CD4-positive, alpha-beta T cell treated with Interleukin-17A for 4 hours (primary cell): Measurements from ENCODE around the gene CCDC120.

Source experiments
- DNase-seq: peaks from one replicate; pipeline ENCODE4 v3.0.0-alpha.2; 2020; ENCODE audit warnings: mixed read lengths

Gene CCDC120

DNA sequence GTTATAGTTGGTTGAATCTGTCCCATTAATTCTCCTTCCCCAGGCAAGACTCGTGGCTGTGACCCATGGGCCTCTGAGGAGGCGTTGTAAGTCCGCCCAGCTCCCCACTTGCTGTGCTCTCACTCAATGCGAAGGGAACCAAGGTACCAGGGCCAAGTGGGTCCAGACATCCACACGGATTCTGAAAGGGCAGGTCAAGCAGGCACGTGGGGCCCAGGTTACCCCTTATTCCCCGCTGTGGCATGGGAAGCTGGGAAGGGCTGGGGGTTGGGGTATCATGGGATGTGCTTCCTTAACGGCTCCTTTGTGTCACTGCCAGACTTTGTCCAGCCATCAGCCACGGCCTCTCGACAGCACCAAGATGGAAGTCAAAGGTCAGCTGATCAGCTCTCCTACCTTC is 3.1 kb downstream of the CCDC120 start:
- DNase-seq = no peak

DNA sequence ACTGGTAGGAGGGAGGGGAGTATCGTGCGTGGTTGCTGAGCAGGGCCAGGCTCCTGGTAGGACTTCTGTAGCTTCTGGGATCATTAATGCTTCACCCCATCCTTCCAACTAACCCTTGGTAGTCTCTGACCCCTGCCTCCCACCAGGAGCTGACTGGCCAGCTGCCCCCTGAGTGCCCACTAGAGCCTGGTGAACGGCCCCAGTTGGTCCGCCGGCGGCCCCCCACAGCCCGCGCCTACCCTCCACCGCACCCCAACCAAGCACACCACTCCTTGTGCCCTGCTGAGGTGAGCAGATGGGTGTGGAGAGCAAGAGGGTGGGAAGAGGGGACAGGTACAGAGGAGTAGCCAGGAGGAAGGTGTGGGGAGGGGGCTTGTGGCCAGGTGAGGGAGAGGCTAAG is 4.9 kb downstream of the CCDC120 start:
- DNase-seq = no peak

DNA sequence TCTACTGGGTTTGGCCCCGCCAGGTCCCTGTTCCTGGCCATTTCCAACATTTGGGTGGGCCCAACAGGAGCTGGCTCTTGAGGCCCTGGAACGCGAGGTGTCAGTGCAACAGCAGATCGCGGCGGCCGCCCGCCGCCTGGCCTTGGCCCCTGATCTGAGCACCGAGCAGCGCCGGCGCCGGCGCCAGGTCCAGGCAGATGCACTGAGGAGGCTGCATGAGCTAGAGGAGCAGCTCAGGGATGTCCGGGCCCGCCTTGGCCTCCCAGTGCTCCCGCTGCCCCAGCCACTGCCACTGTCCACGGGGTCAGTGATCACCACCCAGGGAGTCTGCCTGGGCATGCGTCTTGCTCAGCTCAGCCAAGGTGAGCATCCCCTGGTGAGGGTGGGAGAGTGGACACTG is 5.5 kb downstream of the CCDC120 start:
- no peak for DNase-seq

DNA sequence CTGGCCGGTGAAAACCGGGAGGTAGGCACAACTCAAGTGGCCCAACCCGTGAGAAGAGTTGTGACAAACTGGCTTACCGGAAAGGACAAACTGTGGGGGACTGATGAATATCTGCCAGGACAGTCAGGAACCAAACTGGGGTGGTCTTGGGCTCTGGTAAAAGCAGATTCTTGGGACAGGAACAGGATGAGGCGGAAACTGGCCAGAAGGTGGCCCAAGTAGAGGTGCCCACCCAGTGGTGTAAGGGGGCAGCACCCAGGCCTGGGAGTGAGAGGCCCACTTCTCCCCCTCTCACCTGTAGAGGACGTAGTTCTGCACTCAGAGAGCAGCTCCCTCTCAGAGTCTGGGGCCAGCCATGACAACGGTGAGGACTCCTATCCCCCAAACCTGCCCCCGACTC is 5.9 kb downstream of the CCDC120 start:
- DNase-seq = no peak

DNA sequence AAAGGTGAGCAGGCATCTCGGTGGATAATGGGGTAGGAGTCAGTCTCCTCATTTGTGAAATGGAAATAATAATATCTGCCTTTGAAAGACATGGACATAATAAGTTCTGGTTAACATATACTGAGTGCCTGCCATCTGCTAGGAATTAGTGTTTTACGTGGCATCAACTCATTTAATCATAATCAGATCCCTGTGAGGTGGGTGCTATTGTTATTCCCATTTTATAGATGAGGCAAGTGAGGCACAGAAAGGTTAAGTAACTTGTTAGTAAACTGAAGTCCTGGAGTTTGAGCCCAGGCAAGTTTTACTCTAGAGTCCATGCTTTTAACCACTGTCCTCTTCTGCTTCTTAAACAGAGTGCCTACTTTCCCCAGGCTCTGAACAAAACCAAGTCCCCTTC is 7.5 kb downstream of the CCDC120 start:
- no peak for DNase-seq

DNA sequence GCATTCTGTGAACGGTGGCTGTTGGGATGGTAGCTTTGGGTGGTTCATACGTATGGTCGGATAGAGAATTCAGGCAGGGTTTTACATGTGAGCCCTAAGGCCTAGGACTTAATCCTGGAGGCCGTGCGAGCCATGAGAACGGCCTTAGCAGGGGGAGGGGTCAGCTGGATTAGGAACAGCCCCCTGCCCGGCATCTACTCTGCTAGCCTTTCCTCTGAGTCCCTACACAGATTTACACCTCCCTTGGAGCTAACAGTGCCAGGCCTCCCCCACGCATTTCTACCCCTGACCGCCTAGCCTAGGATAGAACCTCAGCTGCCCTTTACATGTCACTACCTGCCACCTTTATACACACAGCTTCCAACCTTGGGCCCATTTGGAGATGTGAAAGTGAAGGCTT is 7.9 kb downstream of the CCDC120 start:
- DNase-seq = no peak

DNA sequence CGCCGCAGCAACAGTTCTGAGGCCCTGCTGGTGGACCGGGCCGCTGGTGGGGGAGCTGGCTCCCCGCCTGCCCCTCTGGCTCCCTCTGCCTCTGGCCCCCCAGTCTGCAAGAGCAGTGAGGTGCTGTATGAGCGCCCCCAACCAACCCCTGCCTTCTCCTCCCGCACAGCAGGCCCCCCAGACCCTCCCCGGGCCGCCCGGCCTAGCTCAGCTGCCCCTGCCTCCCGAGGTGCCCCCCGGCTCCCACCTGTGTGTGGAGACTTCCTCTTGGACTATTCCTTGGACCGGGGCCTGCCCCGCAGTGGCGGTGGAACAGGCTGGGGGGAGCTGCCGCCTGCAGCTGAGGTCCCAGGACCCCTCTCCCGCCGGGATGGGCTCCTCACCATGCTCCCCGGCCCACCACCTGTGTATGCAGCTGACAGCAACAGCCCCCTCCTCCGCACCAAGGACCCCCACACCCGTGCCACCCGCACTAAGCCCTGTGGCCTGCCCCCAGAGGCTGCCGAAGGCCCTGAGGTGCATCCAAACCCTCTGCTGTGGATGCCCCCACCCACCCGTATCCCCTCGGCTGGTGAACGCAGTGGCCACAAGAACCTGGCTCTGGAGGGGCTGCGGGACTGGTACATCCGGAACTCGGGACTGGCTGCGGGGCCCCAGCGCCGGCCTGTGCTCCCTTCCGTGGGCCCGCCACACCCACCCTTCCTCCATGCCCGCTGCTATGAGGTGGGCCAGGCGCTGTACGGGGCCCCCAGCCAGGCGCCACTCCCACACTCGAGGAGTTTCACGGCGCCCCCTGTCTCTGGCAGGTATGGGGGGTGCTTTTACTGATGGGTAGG is 8.7 kb downstream of the CCDC120 start:
- DNase-seq = no peak

DNA sequence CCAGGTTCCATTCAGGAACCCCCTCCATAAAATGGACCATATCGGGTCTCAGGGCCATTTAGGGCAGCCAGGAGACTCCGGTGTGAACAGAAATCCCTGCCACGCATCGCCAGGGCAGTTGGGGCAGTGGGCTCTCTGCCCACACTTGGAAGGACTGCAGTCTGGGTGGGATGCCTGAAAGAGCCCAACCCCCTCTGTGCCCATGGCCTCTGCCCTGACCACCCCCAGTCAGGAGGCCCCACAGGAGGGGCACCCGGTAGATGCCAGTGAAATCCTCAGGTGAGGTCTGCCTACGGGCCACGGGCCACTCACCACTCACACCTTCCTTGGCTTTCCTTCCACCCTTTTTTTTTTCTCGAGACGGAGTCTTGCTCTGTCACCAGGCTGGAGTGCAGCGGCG is 10.2 kb downstream of the CCDC120 start:
- no peak for DNase-seq

DNA sequence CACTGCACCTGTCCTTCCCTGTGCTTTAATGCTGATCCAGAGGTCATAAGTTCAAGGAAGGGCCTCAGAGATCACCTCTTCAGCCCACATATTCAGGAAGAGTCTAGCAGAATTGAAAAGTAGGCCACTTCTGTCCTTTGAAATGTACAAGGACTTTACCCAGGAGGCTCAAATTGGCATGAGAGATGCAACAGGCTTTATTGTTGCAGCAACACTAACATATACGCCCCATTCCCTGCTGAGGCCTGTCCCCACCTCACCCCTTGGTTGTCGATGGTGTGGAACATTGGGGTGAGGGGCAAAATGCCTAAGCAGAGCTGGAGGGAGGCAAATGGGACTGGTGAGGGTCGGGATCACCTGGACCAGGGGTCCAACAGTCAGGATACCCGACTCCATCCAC is 12.2 kb downstream of the CCDC120 start:
- DNase-seq = no peak

DNA sequence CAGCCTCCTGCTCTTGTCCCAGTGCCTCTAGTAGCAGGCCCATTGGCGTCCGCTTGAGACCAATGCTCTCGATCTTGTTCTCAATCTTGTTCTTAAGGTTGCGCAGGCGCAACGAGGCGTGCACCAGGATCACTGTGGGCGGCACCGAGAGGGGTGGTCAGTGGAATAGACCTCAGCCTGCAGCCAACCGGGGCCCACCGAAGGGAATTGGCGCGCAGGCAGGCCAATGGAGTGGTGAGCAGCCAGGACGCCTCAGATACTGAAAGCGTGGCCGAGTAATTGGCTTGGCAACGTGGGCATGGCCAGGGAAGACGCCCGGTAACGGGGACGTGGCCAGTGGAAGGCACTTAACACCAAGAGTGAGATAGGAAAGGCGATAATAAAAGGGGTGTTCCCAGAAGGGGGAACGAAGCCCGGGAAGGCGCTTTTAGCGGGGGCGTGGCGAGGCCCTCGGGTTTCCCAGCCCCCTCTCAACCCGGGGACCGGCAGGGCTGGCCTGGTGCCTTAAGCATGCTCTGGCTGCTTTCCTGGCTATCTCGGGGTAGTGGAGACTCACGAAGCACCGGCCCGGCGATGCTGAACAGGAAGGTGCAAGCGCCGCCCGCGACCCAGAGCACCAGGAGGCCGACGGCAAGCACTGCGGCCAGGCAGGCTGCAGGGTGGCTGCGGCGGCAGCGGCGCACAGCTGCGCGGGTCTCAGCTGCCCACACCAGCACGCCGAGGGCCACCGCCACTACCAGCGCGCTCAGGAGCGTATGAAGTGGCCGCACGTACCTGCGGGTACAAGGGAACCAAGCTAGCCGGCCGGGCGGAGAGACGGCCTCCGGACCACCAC is 13.3 kb downstream of the CCDC120 start:
- DNase-seq = no peak

DNA sequence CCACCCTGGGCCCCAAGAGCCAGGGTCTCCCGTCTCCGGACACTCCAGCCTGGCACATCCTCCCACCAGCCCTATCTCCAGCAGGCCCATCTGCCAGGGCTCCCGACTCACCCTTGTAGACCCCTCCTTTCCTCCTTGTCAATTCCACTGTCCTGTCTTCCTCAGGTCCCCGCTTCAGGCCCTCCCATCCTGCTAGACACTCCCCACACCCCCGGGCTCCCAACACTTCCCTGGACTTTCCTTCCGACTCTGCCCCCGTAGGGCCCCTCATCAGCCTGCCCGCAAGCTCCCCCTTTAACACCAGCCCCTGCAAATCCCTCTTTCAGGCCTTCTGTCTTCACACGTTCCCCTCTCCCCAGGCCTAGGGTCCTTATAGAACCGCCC is 13.9 kb downstream of the CCDC120 start:
- no peak for DNase-seq

DNA sequence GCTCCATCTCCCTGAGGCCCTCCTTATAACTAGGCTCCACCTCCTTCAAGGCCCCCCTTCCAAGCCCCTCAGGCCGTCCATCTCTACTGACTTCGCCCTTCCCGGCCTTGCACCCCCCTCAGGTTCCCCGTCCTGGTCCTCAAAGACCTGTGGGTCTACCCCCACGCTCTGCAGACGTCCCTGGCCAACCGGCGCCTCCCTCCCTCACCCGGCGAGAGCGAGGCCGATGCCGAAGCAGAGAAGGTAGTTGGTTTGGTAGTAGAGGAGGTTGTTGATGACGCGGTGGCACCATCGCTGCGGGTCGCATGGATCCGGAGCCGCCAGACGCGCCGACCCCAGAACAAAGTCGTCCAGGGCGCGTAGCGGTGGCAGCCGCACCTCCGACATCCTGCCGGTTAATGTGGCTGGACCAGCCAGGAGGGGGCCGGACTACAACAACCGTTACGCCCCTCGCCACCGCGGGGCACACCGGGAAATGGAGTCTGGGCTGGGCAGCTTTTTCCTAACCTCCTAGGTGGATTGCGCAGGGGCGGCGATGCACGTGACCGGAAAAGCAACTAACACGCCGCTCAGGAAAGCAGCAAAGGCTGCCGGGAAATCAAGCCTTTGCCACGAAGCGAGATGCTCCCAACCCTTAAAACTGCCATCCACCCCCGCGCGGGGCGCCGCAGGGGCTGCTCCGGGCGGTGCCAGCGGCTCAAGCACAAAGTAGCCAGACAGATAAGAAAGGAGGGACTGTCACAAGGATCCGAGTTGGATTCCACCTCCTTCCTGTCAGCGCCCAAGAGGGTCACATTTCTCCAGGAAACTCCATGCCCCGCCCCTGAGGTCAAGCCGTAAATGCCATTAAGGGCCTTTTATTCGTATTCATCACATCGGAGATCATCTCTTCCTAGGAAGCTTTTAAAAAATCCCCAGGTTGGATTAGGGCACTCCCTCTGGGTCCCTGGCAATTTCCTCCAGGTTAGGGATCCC is 15.1 kb downstream of the CCDC120 start, which contains the start of gene PRAF2:
PRAF2 (minus strand) TSS at position 402 of the 975 bp plus-strand sequence; CDS start at position 387, 15 bp downstream.
- DNase-seq = peak; percentile 92

DNA sequence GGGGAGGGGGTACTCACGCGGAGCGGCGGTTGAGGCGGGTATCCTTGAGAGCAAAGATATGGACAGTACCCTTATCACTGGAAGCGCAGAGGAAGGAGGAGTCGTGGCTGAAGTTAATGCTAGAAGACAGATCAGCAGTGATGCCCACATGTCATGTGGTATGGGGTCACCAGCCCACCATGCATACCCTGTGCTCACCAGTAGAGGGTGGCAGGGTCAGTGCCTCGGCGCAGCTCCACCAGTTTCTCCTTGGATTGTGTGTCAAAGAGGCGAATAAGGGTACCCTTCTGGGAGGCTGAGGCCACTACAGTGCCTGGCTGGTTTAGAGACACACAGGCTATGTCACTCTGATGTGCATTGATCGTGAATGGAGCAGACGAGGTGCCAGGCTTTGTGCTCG is 16.5 kb downstream of the CCDC120 start:
- no peak for DNase-seq

DNA sequence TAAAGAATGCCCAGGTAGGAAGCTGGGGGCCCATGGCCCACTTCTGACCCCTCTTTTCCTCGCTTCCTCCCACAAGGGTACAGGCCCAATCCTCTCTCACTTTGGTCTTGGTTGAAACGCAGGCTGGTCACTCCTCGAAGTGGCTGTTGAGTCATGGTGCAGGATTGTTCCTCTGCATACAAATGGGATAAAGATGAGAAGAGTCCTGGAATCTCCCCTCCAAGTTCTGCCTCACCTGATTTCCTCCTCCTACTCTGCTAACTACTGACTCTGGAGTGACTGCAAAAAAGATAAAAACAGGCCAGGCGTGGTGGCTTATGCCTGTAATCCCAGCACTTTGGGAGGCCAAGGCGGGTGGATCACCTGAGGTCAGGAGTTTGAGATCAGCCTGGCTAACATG is 19.1 kb downstream of the CCDC120 start:
- DNase-seq = no peak

DNA sequence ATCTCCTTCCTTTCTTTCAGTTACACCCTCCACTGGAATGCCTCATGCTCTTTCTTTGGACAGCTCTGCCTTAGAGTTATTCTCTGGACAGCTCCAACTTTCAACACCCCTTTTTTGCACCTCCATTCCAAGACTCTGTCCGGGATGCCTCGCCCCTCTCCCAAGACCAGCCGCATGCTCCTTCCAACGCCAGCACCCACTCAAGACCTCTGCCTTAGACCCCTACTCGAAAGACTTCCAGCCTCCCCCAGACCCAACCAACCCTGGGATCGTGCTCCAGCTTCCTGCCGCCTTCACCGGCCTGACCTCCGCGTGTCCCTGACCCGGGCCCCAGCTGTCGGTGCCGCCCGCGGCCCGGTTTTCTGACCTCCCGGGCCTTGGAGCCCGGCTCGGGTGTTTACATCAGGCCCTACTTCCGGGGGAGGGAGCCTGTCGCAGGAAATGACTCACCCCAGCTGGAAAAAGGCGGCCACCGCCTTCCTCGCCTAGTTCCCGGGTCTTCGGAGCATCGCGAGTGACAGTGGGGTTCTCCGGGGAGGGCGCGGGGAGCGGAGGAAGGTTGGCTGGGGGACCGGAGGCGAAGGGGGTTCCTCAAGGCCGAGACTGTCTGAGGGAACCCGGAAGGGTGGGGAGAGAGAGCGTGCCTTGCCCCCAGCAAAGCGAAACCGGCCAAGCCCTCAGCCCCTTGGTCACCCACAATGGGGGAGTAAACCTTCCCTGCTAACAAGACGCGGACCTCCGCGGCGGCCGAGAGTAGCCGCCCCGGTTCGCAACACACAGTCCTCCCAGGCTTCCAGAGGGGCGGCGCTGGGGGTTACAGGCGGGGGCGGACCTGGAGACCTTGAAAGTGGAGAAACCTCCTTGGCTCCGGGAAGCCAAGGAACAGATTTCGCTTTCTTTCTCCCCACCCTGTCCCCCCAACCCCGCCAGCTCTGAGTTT is 21.0 kb downstream of the CCDC120 start, which contains the start of gene WDR45:
WDR45 (minus strand) TSS at position 399 of the 940 bp plus-strand sequence. CDS start 1,792 bp downstream, outside the sequence.
- DNase-seq = peak; percentile 78

DNA sequence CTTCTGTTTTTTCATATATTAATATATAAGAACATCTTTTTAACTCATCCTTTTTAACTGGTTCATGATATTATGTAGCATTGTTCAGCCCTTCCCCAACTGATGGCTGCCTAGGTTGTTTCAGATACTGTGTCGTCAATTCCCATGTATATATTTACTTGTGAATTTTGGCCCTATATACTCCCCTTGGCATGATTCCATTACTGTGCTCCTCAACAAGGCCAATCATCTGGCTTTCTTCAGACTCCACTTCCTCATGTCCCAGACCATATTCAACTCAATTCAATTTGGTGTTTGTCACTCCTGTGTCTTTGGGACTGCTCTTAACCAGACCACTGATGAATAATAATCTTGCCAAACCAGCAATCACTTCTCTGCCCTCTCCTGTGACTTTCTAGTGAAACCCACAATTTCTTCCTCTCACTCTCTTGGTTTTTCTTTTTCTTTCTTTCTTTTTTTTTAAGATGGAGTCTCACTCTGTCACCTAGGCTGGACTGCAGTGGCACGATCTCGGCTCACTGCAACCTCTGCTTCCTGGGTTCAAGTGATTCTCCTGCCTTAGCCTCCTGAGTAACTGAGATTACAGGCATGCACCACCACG is 23.6 kb downstream of the CCDC120 start:
- no peak for DNase-seq

DNA sequence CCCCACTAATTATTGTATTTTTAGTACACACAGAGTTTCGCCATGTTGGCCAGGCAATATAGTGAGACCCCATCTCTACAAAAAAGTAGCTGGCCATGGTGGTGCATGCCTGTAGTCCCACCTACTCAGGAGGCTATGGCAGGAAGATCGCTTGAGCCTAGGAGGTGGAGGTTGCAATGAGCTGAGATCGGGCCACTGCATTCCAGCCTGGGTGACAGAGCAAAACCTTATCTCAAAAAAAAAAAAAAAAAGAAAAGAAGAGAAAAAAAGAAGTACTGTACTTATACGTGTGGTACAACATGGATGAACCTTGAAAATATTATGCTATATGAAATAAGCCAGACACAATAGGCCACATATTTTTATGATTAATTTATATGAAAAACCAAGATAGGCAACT is 30.8 kb downstream of the CCDC120 start:
- DNase-seq = no peak

DNA sequence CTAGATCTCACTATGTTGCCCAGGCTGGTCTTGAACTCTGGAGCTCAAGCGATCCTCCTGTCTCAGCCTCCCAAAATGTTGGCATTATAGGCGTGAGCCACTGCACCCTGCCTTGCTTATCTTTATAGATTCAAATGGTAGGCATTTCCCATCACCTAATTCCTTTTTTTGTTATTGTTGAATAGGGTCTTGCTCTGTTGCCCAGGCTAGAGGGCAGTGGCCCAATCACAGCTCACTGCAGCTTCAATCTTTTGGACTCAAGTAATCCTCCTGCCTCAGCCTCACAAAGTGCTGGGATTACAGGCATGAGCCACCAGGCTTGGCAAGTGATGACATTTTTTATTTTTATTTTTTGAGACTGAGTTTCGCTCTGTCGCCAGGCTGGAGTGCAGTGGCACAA is 37.6 kb downstream of the CCDC120 start:
- no peak for DNase-seq

DNA sequence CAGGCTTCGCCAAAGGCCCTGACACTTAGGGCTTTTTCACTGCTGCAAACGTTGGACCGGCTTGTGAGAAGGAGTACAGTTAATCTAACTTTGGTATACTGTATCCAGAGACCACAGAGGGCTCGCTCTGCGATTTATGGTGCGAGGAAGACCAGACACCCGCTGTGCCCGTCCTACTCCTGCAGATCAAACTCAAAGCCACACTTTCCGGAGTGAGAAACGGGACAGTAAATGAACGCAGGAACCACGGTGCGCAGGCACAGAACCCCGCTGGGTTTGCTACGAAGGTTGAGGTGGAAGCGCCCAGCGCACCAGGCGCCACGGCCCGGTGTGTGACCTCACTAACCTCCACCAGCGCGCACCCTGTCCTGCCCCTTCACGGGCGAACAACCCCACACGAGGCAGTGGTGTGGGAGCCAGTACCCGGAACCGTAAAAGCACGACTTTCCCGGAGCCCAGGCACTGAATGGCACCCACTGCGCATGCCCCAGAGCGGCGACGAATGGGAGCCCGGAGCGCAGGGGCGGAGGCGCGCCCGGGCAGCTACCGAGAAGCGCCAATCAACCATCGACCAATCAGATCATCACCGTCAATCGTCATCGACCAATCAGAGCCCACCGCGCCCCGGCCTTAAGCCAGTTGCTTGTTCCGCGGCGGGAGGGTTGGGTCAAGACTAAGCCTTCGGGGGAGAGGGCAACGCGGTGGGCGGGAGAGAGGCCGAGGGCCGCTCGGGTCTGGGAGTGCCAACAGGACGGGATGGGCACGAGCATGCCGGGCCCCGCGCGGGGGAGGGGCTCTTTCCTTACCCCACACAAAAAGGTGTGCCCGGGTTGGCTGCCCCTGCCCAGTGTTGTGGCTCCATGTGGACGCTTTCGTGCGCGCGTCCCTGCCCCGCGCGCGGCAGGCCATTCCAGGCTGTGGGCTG is 42.2 kb downstream of the CCDC120 start:
- DNase-seq = peak; percentile 89

DNA sequence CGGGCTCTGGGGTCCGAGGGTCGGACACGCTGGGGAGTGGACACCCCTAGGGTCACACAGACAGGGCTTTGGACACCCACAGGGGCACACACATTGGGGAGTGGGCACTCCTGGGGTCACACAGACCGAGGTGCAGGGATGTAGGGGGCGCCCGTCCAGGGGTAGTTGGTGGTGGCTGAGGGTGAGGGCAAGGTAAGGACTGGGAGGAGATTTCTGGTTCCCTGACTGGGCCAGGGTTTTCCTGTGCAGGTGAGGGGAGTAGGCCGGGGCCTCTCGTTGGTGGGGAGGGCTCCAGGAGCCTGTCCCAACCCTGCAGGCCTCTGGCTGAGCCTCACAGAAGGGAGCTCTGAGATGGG is 42.8 kb downstream of the CCDC120 start:
- no peak for DNase-seq
